Trophoblast cell (in vitro differentiated cells and primary cell): Measurements from ENCODE around the gene TAF4B.
"Not testable (repeated sequence)": the region's sequence is repeated elsewhere in the genome, so short reads cannot be mapped to it uniquely, and the experiment has no call there.

Experiments
- DNase-seq, 2 donors: peaks; one replicate each; pipeline ENCODE4 v3.0.0-alpha.2; 2016
- H2AFZ ChIP-seq: 2 replicates; pipeline ENCODE4 v1.6.1; 2013; ENCODE audit warnings: low read length, moderate library complexity, mild to moderate bottlenecking; ENCODE audit not compliant: insufficient read depth, poor library complexity
- H2AK5ac ChIP-seq: 2 replicates; pipeline ENCODE4 v1.6.1; 2013; ENCODE audit warnings: mild to moderate bottlenecking, low read length
- H2BK120ac ChIP-seq: 2 replicates; pipeline ENCODE4 v1.6.1; 2013; ENCODE audit warnings: low read length, mild to moderate bottlenecking, moderate library complexity; ENCODE audit not compliant: insufficient read depth, poor library complexity
- H2BK12ac ChIP-seq: 2 replicates; pipeline ENCODE4 v1.6.1; 2013; ENCODE audit warnings: mild to moderate bottlenecking, low read length, moderate library complexity
- H2BK5ac ChIP-seq: 2 replicates; pipeline ENCODE4 v1.6.1; 2013; ENCODE audit warnings: low read length, low read depth, moderate library complexity, mild to moderate bottlenecking; ENCODE audit not compliant: poor library complexity
- H3K14ac ChIP-seq: 2 replicates; pipeline ENCODE4 v1.6.1; 2013; ENCODE audit warnings: mild to moderate bottlenecking, low read length
- H3K18ac ChIP-seq: 2 replicates; pipeline ENCODE4 v1.6.1; 2013; ENCODE audit warnings: mild to moderate bottlenecking, low read length
- H3K23ac ChIP-seq: 2 replicates; pipeline ENCODE4 v1.6.1; 2013; ENCODE audit warnings: low read length
- H3K27ac ChIP-seq: 2 replicates; pipeline ENCODE4 v1.5.1; 2013; ENCODE audit warnings: low read depth, mild to moderate bottlenecking, inconsistent platforms, low read length, moderate library complexity
- H3K27me3 ChIP-seq: 2 replicates; pipeline ENCODE4 v1.6.1; 2013; ENCODE audit warnings: inconsistent platforms, mild to moderate bottlenecking, low read length, moderate library complexity; ENCODE audit not compliant: insufficient read depth
- H3K36me3 ChIP-seq, 2 experiments: 1 replicate in 1 of 2; 2 replicates in 1 of 2; pipeline ENCODE4 v1.6.1; 2013; ENCODE audit warnings: low read length in 2 of 2, mild to moderate bottlenecking in 2 of 2, moderate library complexity in 1 of 2; ENCODE audit not compliant: insufficient read depth in 2 of 2, control insufficient read depth in 1 of 2
- H3K4ac ChIP-seq: 2 replicates; pipeline ENCODE4 v1.6.1; 2013; ENCODE audit warnings: low read depth, mild to moderate bottlenecking, low read length, moderate library complexity
- H3K4me1 ChIP-seq, 2 experiments: 1 replicate in 1 of 2; 2 replicates in 1 of 2; pipeline ENCODE4 v1.6.1; 2013; ENCODE audit warnings: low read length in 2 of 2, mild to moderate bottlenecking in 2 of 2, moderate library complexity in 1 of 2; ENCODE audit not compliant: insufficient read depth in 2 of 2, control insufficient read depth in 1 of 2
- H3K4me2 ChIP-seq: 2 replicates; pipeline ENCODE4 v1.6.1; 2013; ENCODE audit warnings: inconsistent platforms, mild to moderate bottlenecking, low read length, moderate library complexity
- H3K4me3 ChIP-seq: 2 replicates; pipeline ENCODE4 v1.5.1; 2013; ENCODE audit warnings: mild to moderate bottlenecking, low read depth, low read length, inconsistent platforms
- H3K79me1 ChIP-seq: one replicate; pipeline ENCODE4 v1.6.1; 2013; ENCODE audit warnings: low read length
- H3K79me2 ChIP-seq: 2 replicates; pipeline ENCODE4 v1.6.1; 2013; ENCODE audit warnings: low read length, mild to moderate bottlenecking; ENCODE audit not compliant: control insufficient read depth, insufficient read depth, poor library complexity
- H3K9ac ChIP-seq: 2 replicates; pipeline ENCODE4 v1.6.1; 2013; ENCODE audit warnings: mild to moderate bottlenecking, low read length
- H3K9me3 ChIP-seq: 2 replicates; pipeline ENCODE4 v1.6.1; 2013; ENCODE audit warnings: low read depth, mild to moderate bottlenecking, control low read depth, inconsistent platforms, low read length; ENCODE audit not compliant: insufficient read depth
- H4K12ac ChIP-seq: 2 replicates; pipeline ENCODE4 v1.6.1; 2013; ENCODE audit warnings: low read depth, mild to moderate bottlenecking, low read length, moderate library complexity
- H4K8ac ChIP-seq: 2 replicates; pipeline ENCODE4 v1.6.1; 2013; ENCODE audit warnings: low read depth, mild to moderate bottlenecking, low read length, moderate library complexity
- H4K91ac ChIP-seq: one replicate; pipeline ENCODE4 v1.6.1; 2013; ENCODE audit warnings: low read depth, mild to moderate bottlenecking, low read length, moderate library complexity
- WGBS: extraction: QIAGEN DNeasy Blood & Tissue Kit; methylation state at CpG from one replicate; pipeline ENCODE4 v1.1.7; 2013; ENCODE audit warnings: missing lambda C conversion rate; ENCODE audit not compliant: insufficient read length, insufficient coverage; ENCODE audit errors: extremely low coverage; 5-methylcytosine and 5-hydroxymethylcytosine counted together

Gene TAF4B

DNA sequence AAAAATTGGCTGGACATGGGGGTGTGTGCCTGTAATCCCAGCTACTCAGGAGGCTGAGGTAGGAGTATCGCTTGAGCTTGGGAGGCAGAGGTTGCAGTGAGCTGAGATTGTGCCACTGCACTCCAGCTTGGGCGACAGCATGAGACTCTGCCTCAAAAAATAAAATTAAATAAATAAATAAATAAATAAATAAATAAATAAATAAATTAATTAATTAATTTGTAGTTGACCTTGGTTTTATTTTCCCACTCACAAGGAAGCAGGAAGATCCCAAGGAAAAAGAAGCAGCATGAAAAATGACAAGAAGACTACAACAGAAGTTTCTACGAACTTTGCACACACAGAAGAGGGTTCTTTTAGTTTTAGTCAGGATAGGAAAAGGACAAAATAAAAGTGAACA is 211.4 kb downstream of the TAF4B start:
- DNase-seq, H3K18ac ChIP-seq, H3K79me1 ChIP-seq, H3K36me3 ChIP-seq, H2BK12ac ChIP-seq, H2BK120ac ChIP-seq, H3K27ac ChIP-seq, H3K79me2 ChIP-seq, H2AFZ ChIP-seq, H3K23ac ChIP-seq, H2AK5ac ChIP-seq, H3K4ac ChIP-seq, H3K14ac ChIP-seq, H4K12ac ChIP-seq, H3K4me3 ChIP-seq, H3K4me2 ChIP-seq, H3K9me3 ChIP-seq, H3K9ac ChIP-seq, H4K8ac ChIP-seq, H2BK5ac ChIP-seq, H3K27me3 ChIP-seq, H4K91ac ChIP-seq: not testable (repeated sequence)
- peaks cover 8 to 12% of the 10 kb centered on the region in 2 experiments for H3K4me1 ChIP-seq
- WGBS, result no CpG with 5 or more reads among the region's 3 CpGs

DNA sequence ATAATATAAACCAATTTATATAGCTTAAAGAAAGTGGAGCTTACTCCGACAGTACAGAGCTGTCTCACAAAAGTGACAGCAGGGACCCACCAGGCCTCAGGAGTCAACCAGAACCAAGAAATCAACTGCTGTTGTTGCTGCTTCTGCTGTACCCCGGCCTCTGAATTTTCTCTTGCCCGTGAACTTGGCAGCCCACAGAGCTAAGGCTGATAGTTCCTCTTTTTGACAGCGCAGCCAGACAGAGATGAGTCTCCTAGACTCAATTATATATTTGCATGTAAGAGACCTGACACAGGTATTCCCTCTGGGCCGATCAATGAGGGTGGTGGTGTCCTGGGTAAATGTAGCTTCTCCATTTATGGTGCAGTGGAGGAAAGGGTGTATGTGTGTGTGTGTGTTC is 212.7 kb downstream of the TAF4B start:
- Histone ChIP-seq H4K8ac (no peak overlapping the region), H2BK12ac (no peak overlapping the region), H3K9me3 (no peaks in the 10 kb centered on the region), H2AFZ (no peak overlapping the region), H3K79me2 (no peaks in the 10 kb centered on the region), H3K4me3 (no peak overlapping the region), H2BK120ac (no peak overlapping the region), H2BK5ac (no peak overlapping the region), H3K4ac (no peak overlapping the region), H3K79me1 (no peaks in the 10 kb centered on the region), H3K9ac (no peak overlapping the region), H4K91ac (no peak overlapping the region), H3K36me3 (no peaks in the 10 kb centered on the region), H3K14ac (no peak overlapping the region), H3K27me3 (no peaks in the 10 kb centered on the region), H2AK5ac (no peak overlapping the region), H3K27ac (no peak overlapping the region), H3K4me1 (peaks cover 8 to 12% of the 10 kb centered on the region in 2 experiments), H3K23ac (no peak overlapping the region), H3K4me2 (no peak overlapping the region), H4K12ac (no peak overlapping the region), H3K18ac (no peak overlapping the region)
- DNase-seq, result no peak
- no CpG with 5 or more reads among the region's 5 CpGs for WGBS

DNA sequence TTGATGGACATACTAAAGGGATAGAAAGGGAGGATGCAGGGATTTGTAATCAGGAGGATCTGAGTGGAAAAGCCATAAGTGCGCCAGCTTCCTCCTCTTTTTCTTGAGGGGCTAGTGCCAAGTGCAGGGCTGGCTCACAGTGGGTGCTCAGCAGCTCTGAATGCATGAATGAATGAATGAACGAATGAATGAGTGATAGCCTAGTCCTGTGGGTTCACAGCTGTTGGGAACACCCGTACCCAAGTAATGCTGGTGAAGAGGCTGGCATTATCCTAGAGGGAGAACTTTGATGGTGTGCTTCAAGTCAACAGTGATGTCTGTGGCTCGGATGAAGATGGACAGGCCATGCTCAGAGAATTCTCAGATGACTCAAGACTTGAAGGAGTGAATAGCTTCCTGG is 213.3 kb downstream of the TAF4B start:
- WGBS, result no CpG with 5 or more reads among the region's 4 CpGs
- H3K27me3 ChIP-seq, result no peaks in the 10 kb centered on the region
- H3K18ac ChIP-seq, result no peak overlapping the region
- H3K79me2 ChIP-seq, result no peaks in the 10 kb centered on the region
- H2BK12ac ChIP-seq, result no peak overlapping the region
- H4K8ac ChIP-seq, result no peak overlapping the region
- H3K23ac ChIP-seq, result no peak overlapping the region
- H2BK5ac ChIP-seq, result no peak overlapping the region
- H3K4me1 ChIP-seq, result peaks cover 8 to 12% of the 10 kb centered on the region in 2 experiments
- no peak for DNase-seq
- H3K9ac ChIP-seq, result no peak overlapping the region
- no peak overlapping the region for H2AFZ ChIP-seq
- no peak overlapping the region for H3K4me2 ChIP-seq
- H4K12ac ChIP-seq, result no peak overlapping the region
- H3K4me3 ChIP-seq, result no peak overlapping the region
- H4K91ac ChIP-seq, result no peak overlapping the region
- H3K36me3 ChIP-seq, result no peaks in the 10 kb centered on the region
- no peak overlapping the region for H2BK120ac ChIP-seq
- no peak overlapping the region for H3K27ac ChIP-seq
- no peak overlapping the region for H3K4ac ChIP-seq
- H2AK5ac ChIP-seq, result no peak overlapping the region
- no peaks in the 10 kb centered on the region for H3K9me3 ChIP-seq
- H3K14ac ChIP-seq, result no peak overlapping the region
- H3K79me1 ChIP-seq, result no peaks in the 10 kb centered on the region

DNA sequence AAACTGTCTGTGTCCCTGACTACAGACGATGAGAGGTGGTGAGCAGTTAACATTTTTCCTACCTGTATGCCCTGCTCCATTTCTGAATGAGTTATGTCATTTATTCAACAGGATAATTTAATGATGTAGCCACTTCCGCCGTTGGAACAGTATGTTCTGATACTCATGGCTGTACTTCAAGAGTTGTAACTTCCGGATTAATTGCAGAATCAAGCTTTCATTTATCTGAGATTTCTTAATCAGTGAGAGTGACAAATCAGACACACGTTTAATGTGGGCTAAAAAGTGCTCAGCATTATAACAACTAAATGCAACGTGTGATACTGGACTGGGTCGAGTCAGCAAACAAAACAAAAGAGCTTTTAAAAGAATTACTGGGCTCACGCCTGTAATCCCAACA is 214.4 kb downstream of the TAF4B start:
- Histone ChIP-seq H2BK5ac (no peak overlapping the region), H3K14ac (no peak overlapping the region), H3K23ac (no peak overlapping the region), H3K79me2 (no peaks in the 10 kb centered on the region), H3K9ac (no peak overlapping the region), H2BK120ac (no peak overlapping the region), H2BK12ac (no peak overlapping the region), H3K36me3 (no peaks in the 10 kb centered on the region), H3K27me3 (no peaks in the 10 kb centered on the region), H4K91ac (no peak overlapping the region), H2AK5ac (no peak overlapping the region), H3K4ac (no peak overlapping the region), H2AFZ (no peak overlapping the region), H3K4me1 (peaks cover 8 to 11% of the 10 kb centered on the region in 2 experiments), H4K8ac (no peak overlapping the region), H3K4me2 (no peak overlapping the region), H3K9me3 (no peaks in the 10 kb centered on the region), H3K27ac (no peak overlapping the region), H4K12ac (no peak overlapping the region), H3K4me3 (no peak overlapping the region), H3K79me1 (no peaks in the 10 kb centered on the region), H3K18ac (no peak overlapping the region)
- WGBS, result no CpG with 5 or more reads among the region's 8 CpGs
- DNase-seq, result no peak
